Neural progenitor cell (in vitro differentiated cells): ENCODE results near the gene SHROOM4.

Experiments used
- EZH2phosphoT487 ChIP-seq: fragments of 200-600 bp; sonication (generic); IDR thresholded peaks from 2 replicates; pipeline ENCODE4 v1.6.1; 2017; ENCODE audit warnings: antibody characterized with exemption
- TF ChIP-seq, protein P1 (sequence below): fragments of 200-600 bp; sonication (generic); IDR thresholded peaks from 2 replicates; pipeline ENCODE4 v1.5.1; 2017; ENCODE audit warnings: antibody characterized with exemption, mild to moderate bottlenecking

- TF ChIP-seq, protein P1, sequence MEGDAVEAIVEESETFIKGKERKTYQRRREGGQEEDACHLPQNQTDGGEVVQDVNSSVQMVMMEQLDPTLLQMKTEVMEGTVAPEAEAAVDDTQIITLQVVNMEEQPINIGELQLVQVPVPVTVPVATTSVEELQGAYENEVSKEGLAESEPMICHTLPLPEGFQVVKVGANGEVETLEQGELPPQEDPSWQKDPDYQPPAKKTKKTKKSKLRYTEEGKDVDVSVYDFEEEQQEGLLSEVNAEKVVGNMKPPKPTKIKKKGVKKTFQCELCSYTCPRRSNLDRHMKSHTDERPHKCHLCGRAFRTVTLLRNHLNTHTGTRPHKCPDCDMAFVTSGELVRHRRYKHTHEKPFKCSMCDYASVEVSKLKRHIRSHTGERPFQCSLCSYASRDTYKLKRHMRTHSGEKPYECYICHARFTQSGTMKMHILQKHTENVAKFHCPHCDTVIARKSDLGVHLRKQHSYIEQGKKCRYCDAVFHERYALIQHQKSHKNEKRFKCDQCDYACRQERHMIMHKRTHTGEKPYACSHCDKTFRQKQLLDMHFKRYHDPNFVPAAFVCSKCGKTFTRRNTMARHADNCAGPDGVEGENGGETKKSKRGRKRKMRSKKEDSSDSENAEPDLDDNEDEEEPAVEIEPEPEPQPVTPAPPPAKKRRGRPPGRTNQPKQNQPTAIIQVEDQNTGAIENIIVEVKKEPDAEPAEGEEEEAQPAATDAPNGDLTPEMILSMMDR, result no peak
- TF ChIP-seq EZH2phosphoT487, result no peak
These were observed 5.0 kb upstream of the SHROOM4 start for GRCh38 chrX:50818986-50819385.
